CD4-positive, alpha-beta T cell (primary cell): ENCODE measurements around the gene SFPQ. TPM values are rescaled to one million over a fixed set of nuclear protein-coding genes. Genes with fewer than 3 reads are reported as not detected.

Source experiments
- ATAC-seq: fragments of 200-7000 bp; cut with Tn5 transposase; one replicate; pipeline ENCODE4 v1.10.0; 2022; ENCODE audit warnings: mild to moderate bottlenecking; ENCODE audit not compliant: poor library complexity
- CTCF ChIA-PET: fragments of 350-600 bp; sonication (Branson Sonifier 250); formaldehyde crosslinking; loops from one replicate; lab custom pipeline; 2021; ENCODE audit warnings: antibody characterized with exemption, inconsistent platforms; lab: Charles Lee
- POLR2A ChIA-PET: fragments of 350-600 bp; sonication (Branson Sonifier 250); formaldehyde crosslinking; loops from one replicate; lab custom pipeline; 2021; ENCODE audit warnings: antibody characterized with exemption, inconsistent platforms; lab: Charles Lee
- DNase-seq, 14 experiments: peaks; one replicate each; pipeline ENCODE4 v3.0.0-alpha.2; 2013 to 2020; ENCODE audit warnings: mixed read lengths in 2 of 14
- H3K27ac ChIP-seq, 2 donors: one replicate each; pipeline versions ENCODE4 v1.5.1 to v1.7.0; 2013; ENCODE audit warnings: low read length in 2 of 2, low read depth in 1 of 2, mild to moderate bottlenecking in 1 of 2
- H3K27me3 ChIP-seq, 2 experiments: 1 replicate in 1 of 2; 2 replicates in 1 of 2; pipeline versions ENCODE4 v1.6.1 to v1.7.0; 2013; ENCODE audit warnings: low read length in 2 of 2, control low read depth in 1 of 2, mild to moderate bottlenecking in 1 of 2, moderate library complexity in 1 of 2; ENCODE audit not compliant: insufficient read depth in 2 of 2, control insufficient read depth in 1 of 2
- H3K36me3 ChIP-seq: one replicate; pipeline ENCODE4 v1.6.1; 2013; ENCODE audit warnings: low read length, control low read depth; ENCODE audit not compliant: insufficient read depth
- H3K4me1 ChIP-seq: one replicate; pipeline ENCODE4 v1.6.1; 2013; ENCODE audit warnings: low read length, control low read depth; ENCODE audit not compliant: insufficient read depth
- H3K4me3 ChIP-seq: one replicate; pipeline ENCODE4 v1.5.1; 2013; ENCODE audit warnings: mild to moderate bottlenecking, low read length, moderate library complexity
- H3K9me3 ChIP-seq, 2 experiments: 1 replicate in 1 of 2; 2 replicates in 1 of 2; pipeline versions ENCODE4 v1.6.1 to v1.7.0; 2013; ENCODE audit warnings: low read length in 2 of 2, mild to moderate bottlenecking in 2 of 2, control low read depth in 1 of 2, moderate library complexity in 1 of 2; ENCODE audit not compliant: control insufficient read depth in 1 of 2, insufficient read depth in 1 of 2
- H3K27ac Mint-ChIP-seq: one replicate; pipeline ENCODE4 v1.8.0; 2020; ENCODE audit warnings: mixed read lengths
- H3K27me3 Mint-ChIP-seq: one replicate; pipeline ENCODE4 v1.8.0; 2021; ENCODE audit warnings: mixed read lengths
- H3K36me3 Mint-ChIP-seq: one replicate; pipeline ENCODE4 v1.8.0; 2021; ENCODE audit warnings: low read depth, mixed read lengths
- H3K4me1 Mint-ChIP-seq: one replicate; pipeline ENCODE4 v1.8.0; 2021; ENCODE audit warnings: low read depth, mixed read lengths
- H3K4me3 Mint-ChIP-seq: one replicate; pipeline ENCODE4 v1.8.0; 2020; ENCODE audit warnings: mild to moderate bottlenecking, mixed read lengths
- H3K9me3 Mint-ChIP-seq: one replicate; pipeline ENCODE4 v1.8.0; 2020; ENCODE audit warnings: mixed read lengths
- CTCF ChIP-seq: fragments of 200-600 bp; IDR thresholded peaks from one replicate; pipeline ENCODE4 v1.8.0; 2022; ENCODE audit warnings: antibody characterized with exemption, mild to moderate bottlenecking
- intact Hi-C, 2 experiments: fragments of 100-400 bp; cut with DNase I in 1 of 2; cut with micrococcal nuclease in 1 of 2; formaldehyde crosslinking; loops; one replicate each; pipeline versions ENCODE4 v1.15.1 to v1.9.0; 2023 to 2025; cut with DNase I, micrococcal nuclease
- total RNA-seq, 174 experiments: library from RNA in 2 of 174; stranded (reverse) in 2 of 174; gene quantifications; one replicate each; pipeline ENCODE4 v1.2.3 and lab custom pipeline; 2021 to 2026

SFPQ gene
- total RNA-seq, 2 experiments from 2014 or later, result 766 to 767 TPM

- Mint-ChIP-seq H3K4me1 (no peaks in the 10 kb centered on the region), H3K9me3 (no peaks in the 10 kb centered on the region), H3K4me3 (no peak overlapping the region), H3K36me3 (no peaks in the 10 kb centered on the region), H3K27ac (no peak overlapping the region), H3K27me3 (no peaks in the 10 kb centered on the region)
- no peaks in the 10 kb centered on the region for H3K27me3 ChIP-seq
- ATAC-seq, result no peak
- H3K4me3 ChIP-seq, result no peak overlapping the region
- no peaks in the 10 kb centered on the region for H3K36me3 ChIP-seq
- no peak overlapping the region for H3K27ac ChIP-seq
- CTCF ChIA-PET, result no interaction called here
- intact Hi-C loops, result no loop called here
- no peak for DNase-seq
- no peaks in the 10 kb centered on the region for H3K4me1 ChIP-seq
- POLR2A ChIA-PET, result no interaction called here
- no peaks in the 10 kb centered on the region for H3K9me3 ChIP-seq
- TF ChIP-seq CTCF, result no peak
Measured at GRCh38 chr1:35136780-35137179, 56.2 kb downstream of the SFPQ start.

Other genes starting within 250 kb of the SFPQ start
- 1 to 10 TPM in 1 of 2 experiments, under 1 TPM in 1; 0.85 to 2.3 TPM for gene TMEM35B, start 207.8 kb downstream of the SFPQ start, total RNA-seq
- gene ZMYM6, start 161.2 kb downstream of the SFPQ start, total RNA-seq, result 10 to 100 TPM; 23.6 to 30.3 TPM
- 1 to 10 TPM; 6.3 to 6.7 TPM for gene ZMYM1, start 113.8 kb downstream of the SFPQ start, total RNA-seq
- 10 to 100 TPM; 37.0 to 39.9 TPM for gene ZMYM4, start 75.6 kb upstream of the SFPQ start, total RNA-seq